Activated CD8-positive, alpha-beta memory T cell treated with anti-CD3 and anti-CD28 coated beads for 36 hours (primary cell): ENCODE measurements around the gene IGFL3. TPM values are rescaled to one million over a fixed set of nuclear protein-coding genes. Genes with fewer than 3 reads are reported as not detected.
"Not testable (repeated sequence)": the region's sequence is repeated elsewhere in the genome, so short reads cannot be mapped to it uniquely, and the experiment has no call there.

Experiments
- CTCF ChIA-PET: fragments of 350-600 bp; sonication (Branson Sonifier 250); formaldehyde crosslinking; loops from one replicate; lab custom pipeline; 2021; ENCODE audit warnings: antibody characterized with exemption; lab: Charles Lee
- POLR2A ChIA-PET: fragments of 350-600 bp; sonication (Branson Sonifier 250); formaldehyde crosslinking; loops from one replicate; lab custom pipeline; 2021; ENCODE audit warnings: antibody characterized with exemption; lab: Charles Lee
- total RNA-seq, 2 experiments: library from RNA; stranded (reverse); gene quantifications; one replicate each; pipeline ENCODE4 v1.2.3, GENCODE V29; 2021

Gene IGFL3
- not detected for total RNA-seq

DNA sequence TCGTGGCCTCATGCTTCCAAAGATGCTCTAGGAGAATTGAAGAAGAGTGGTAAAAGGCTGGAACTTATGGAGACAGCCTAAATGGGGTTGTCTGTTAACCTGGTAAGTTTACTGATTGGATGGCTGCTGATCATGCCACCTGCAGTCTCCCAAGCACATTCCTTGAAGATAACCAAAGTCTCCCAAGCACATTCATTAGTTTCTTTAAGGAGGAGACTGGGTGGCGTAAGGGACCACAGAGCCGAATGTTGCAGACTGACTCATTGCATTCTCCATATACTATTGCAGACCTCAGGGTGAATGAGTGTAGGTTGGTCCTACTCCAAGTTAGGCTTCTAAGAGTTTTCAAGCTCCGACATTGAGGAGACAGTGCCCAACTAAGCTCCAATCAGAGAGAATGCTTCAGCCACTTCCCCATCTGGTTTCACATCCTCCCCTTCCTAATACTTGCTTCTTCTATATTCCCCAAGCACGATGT is at the start of gene IGFL3:
IGFL3 (minus strand) TSS at position 51 of the 478 bp plus-strand sequence; CDS start at position 12, 39 bp downstream.
- CTCF ChIA-PET = no interaction called here

GRCh38 chr19:46173886-46174480 is 49.5 kb upstream of the IGFL3 start:
- ChIA-PET POLR2A (no interaction called here), CTCF (no interaction called here)

More for the DNA sequence above, at the start of gene IGFL3:
- POLR2A ChIA-PET = no interaction called here

GRCh38 chr19:46162731-46163130 is 38.2 kb upstream of the IGFL3 start:
- ChIA-PET CTCF (no interaction called here), POLR2A (no interaction called here)

- POLR2A ChIA-PET, CTCF ChIA-PET: not testable (repeated sequence)
Measured at GRCh38 chr19:46161642-46162257, 37.3 kb upstream of the IGFL3 start.

DNA sequence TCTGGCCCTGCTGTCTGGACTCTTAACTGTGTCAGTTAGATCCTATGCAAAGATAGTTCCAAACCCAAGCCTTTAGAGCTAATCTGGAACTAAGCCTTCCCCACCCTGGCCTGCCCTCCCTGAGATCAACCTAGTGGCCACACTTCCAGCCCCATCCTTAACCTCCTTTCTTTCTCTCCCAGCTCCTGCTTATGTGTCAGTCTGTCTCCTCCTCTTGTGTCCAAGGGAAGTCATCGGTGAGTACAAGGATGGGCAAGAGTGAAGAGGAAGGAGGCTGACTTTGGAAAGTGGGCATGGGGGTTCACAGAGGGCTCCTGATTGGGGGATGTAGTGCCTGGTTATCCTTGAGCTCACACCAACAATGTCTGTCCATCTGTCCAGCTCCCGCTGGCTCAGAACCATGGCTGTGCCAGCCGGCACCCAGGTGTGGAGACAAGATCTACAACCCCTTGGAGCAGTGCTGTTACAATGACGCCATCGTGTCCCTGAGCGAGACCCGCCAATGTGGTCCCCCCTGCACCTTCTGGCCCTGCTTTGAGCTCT is 35.8 kb upstream of the IGFL3 start:
- POLR2A ChIA-PET = no interaction called here
- CTCF ChIA-PET = no interaction called here

GRCh38 chr19:46159418-46160232 is 35.1 kb upstream of the IGFL3 start:
- ChIA-PET CTCF (no interaction called here), POLR2A (no interaction called here)

GRCh38 chr19:46155237-46155636 is 30.7 kb upstream of the IGFL3 start:
- POLR2A ChIA-PET = no interaction called here

DNA sequence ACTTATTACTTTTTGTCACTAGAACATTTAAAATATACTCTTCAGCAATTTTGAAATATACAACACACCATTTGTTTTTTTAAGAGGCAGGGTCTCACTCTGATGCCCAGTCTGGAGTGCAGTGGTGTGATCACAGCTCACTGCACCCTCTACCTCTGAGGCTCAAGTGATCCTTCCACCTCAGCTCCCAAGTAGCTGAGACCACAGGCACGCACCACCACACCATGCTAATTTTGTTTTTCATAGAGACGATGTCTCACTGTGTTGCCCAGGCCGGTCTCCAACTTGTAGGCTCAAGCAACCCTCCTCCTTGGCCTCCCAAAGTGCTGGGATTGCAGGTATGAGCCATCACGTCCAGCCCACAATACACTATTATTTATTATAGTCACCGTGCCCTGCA is 26.1 kb upstream of the IGFL3 start:
- POLR2A ChIA-PET = no interaction called here
- CTCF ChIA-PET = no interaction called here

More at GRCh38 chr19:46155237-46155636, 30.7 kb upstream of the IGFL3 start:
- CTCF ChIA-PET = no interaction called here

GRCh38 chr19:46147791-46148288 is 23.4 kb upstream of the IGFL3 start, which contains the start of gene IGFL2:
IGFL2 (plus strand) TSS chr19:46148238; CDS start chr19:46148279, 41 bp downstream.
- POLR2A ChIA-PET = no interaction called here

GRCh38 chr19:46147166-46147740 is 22.8 kb upstream of the IGFL3 start:
- ChIA-PET CTCF (interaction anchor here (1.4 kb wide), 1 partner anchor 118 kb away, joined by 4 read pairs; no protein-coding TSS in a partner anchor), POLR2A (no interaction called here)

More at GRCh38 chr19:46147791-46148288, 23.4 kb upstream of the IGFL3 start, which contains the start of gene IGFL2:
- CTCF ChIA-PET = interaction anchor here (1.4 kb wide), 1 partner anchor 119 kb away, joined by 4 read pairs; no protein-coding TSS in a partner anchor

DNA sequence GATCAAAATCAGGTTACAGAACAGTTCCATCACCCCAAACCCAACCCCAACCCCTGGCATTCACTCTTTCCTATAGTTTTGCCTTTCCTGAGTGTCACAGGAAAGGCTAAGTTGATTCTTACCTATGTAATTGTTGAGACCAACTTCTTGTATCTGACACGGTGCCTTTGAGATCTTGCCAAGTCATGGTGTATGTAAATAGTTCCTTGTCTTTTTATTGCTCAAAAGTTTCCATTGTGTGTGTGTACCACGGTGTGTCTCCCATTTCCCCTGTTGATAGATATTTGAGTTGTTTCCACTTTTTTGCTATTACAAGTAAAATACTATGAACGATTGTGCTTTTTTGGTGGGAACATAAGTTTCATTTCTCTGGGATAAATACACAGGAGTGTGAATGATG is 20.3 kb upstream of the IGFL3 start:
- CTCF ChIA-PET = no interaction called here
- POLR2A ChIA-PET = no interaction called here

DNA sequence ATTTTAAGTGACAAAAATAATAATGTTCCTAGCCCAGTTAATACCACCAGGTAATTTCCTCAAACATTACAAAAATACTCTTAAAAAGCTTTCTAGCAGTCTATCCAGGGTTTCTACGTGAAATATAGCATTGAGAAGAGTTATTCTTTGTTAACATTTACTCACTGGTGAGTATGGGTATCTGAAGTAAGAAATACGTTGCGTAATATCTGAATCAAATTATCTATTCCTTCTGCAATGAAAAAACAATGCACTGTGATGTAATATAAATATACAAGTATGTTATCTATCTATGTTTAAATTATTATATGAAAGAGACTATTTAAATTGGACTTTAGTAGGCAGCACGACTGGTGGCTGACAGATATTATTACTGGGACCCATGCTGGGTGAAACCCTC is 17.8 kb upstream of the IGFL3 start:
- POLR2A ChIA-PET = no interaction called here
- CTCF ChIA-PET = no interaction called here

DNA sequence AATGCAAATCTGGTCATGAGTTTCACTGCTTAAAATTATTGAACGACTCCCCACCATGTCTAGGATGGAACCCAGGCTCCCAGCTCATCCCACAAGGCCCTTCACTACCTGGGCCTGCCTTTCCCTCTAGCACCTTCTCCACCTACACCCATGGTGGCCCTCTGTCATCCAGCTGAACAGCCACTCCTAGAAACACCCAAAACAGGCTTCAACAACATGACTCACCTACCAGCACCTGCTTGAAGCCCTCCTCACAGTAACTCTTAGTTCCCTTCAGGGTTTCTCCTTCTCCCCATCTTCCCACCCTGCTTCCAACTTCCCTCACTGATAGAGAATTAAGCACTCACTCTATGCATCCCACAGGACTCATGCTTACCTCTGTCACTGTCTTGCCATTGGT is 16.9 kb upstream of the IGFL3 start:
- ChIA-PET CTCF (no interaction called here), POLR2A (no interaction called here)

DNA sequence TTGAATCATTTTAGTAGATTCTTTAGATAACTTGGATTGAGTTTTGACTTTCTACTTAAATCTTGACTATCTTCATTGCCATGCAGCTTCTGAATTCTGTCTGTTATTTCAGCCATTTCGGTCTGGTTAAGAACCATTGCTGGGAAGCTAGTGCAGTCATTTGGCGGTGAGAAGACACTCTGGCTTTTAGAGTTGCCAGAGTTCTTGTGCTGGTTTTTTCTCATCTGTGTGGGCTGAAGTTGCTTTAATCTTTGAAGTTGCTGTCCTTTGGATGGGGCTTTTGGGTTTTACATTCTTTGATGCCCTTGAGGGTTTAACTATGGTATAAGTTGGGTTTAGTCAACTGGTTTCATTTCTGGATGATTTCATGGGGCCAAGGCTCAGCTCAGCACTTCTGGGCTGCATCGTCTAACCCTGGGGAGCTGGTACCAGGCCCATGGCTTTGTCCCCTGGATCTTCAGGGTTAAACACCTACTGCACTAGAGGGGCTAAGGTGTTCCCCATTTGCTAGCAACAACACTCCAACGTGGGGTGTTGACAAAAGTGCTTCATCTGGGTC is 13.5 kb upstream of the IGFL3 start:
- CTCF ChIA-PET = no interaction called here
- POLR2A ChIA-PET = no interaction called here

GRCh38 chr19:46134527-46134926 is 10.0 kb upstream of the IGFL3 start:
- ChIA-PET CTCF (no interaction called here), POLR2A (interaction anchor here (0.6 kb wide), 1 partner anchor 18 kb away, joined by 3 read pairs; no protein-coding TSS in a partner anchor)

GRCh38 chr19:46133777-46134241 is 9.3 kb upstream of the IGFL3 start:
- POLR2A ChIA-PET = interaction anchor here (0.6 kb wide), 1 partner anchor 18 kb away, joined by 3 read pairs; no protein-coding TSS in a partner anchor
- CTCF ChIA-PET = no interaction called here

- CTCF ChIA-PET = no interaction called here
- POLR2A ChIA-PET = no interaction called here
Measured at GRCh38 chr19:46133101-46133627, 8.7 kb upstream of the IGFL3 start.

DNA sequence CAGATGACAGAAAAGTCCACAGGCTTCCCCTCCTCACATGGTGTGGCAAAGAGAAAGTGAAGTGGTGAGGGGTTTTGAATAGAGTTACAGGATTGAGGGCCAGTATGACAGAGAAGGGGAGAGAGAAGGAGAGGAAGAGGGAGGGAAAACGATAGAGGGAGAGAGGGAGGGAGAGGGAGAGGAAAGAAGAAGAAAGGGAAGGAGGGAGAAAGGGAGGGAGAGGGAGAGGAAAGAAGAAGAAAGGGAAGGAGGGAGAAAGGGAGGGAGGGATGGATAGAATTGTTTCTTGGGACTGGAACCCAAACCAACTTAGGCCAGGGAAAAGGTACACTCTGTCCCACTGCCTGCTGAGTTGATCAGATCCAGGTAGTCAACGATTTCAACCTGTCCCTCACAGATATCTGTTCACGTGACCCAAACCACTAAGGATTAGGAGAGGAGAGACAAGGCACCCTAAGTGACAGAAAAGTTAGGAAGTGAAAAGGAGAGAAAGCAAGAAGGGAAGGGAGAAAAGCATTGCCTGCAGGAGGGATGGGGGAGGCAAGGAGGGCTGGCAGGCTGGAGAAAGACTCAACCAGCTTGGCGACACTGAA is 8.1 kb upstream of the IGFL3 start:
- ChIA-PET POLR2A (no interaction called here), CTCF (no interaction called here)
